SK-N-SH (cell line): ENCODE results near the gene ATP6V0E2. TPM values are rescaled to one million over a fixed set of nuclear protein-coding genes. Genes with fewer than 3 reads are reported as not detected.

Experiments used
- CTCF ChIA-PET: fragments of 300-600, 350-600 bp; formaldehyde crosslinking; extraction: SDS; loops from one replicate; lab custom pipeline; 2021; lab: Yijun Ruan, JAX
- POLR2A ChIA-PET: fragments of 350-600 bp; sonication (Branson Sonifier 250); formaldehyde crosslinking; extraction: SDS; loops from one replicate; lab custom pipeline; 2020; ENCODE audit warnings: antibody characterized with exemption, inconsistent platforms; lab: Yijun Ruan, JAX
- DNase-seq: peaks from one replicate; pipeline ENCODE4 v3.0.0; 2012
- H2AFZ ChIP-seq: fragments of 200-600 bp; sonication (generic); 2 replicates; pipeline ENCODE4 v1.8.1; 2016; ENCODE audit warnings: antibody characterized with exemption, mild to moderate bottlenecking, low read depth
- H3F3A ChIP-seq: fragments of 200-600 bp; sonication (generic); replicated peaks from 2 replicates; pipeline ENCODE3; 2016; ENCODE audit warnings: antibody characterized with exemption, mild to moderate bottlenecking; ENCODE audit not compliant: insufficient read depth
- H3K27ac ChIP-seq, 2 experiments: fragments of 200-500 bp in 1 of 2; fragments of 200-600 bp in 1 of 2; sonication (Bioruptor generic) in 1 of 2; sonication (generic), shearing (Covaris generic) in 1 of 2; 2 replicates each; pipeline versions ENCODE4 v1.5.1 to v1.6.1; 2014 to 2016; ENCODE audit warnings: low read depth in 2 of 2, inconsistent platforms in 1 of 2, low read length in 1 of 2, mild to moderate bottlenecking in 1 of 2, mixed read lengths in 1 of 2
- H3K27me3 ChIP-seq: fragments of 200-600 bp; sonication (generic), shearing (Covaris generic); 2 replicates; pipeline ENCODE4 v1.6.1; 2016; ENCODE audit warnings: mixed run types; ENCODE audit not compliant: insufficient read depth
- H3K36me3 ChIP-seq, 2 experiments: fragments of 200-500 bp in 1 of 2; fragments of 200-600 bp in 1 of 2; sonication (Bioruptor generic) in 1 of 2; sonication (generic) in 1 of 2; replicated peaks in 1 of 2; 2 replicates each; pipeline versions ENCODE3 to v1.5.1; 2014 to 2016; ENCODE audit warnings: low read length in 1 of 2, mild to moderate bottlenecking in 1 of 2; ENCODE audit not compliant: insufficient read depth in 2 of 2, control insufficient read depth in 1 of 2
- H3K4me1 ChIP-seq, 2 experiments: fragments of 200-500 bp in 1 of 2; fragments of 200-600 bp in 1 of 2; sonication (Bioruptor generic) in 1 of 2; sonication (generic), shearing (Covaris generic) in 1 of 2; 2 replicates each; pipeline versions ENCODE4 v1.5.1 to v1.6.1; 2014 to 2016; ENCODE audit warnings: low read depth in 1 of 2, low read length in 1 of 2, mixed run types in 1 of 2; ENCODE audit not compliant: insufficient read depth in 2 of 2, control insufficient read depth in 1 of 2
- H3K4me2 ChIP-seq: fragments of 200-600 bp; sonication (generic), shearing (Covaris generic); 2 replicates; pipeline ENCODE4 v1.6.1; 2017; ENCODE audit warnings: mixed run types
- H3K4me3 ChIP-seq, 2 experiments: fragments of 200-500 bp in 1 of 2; fragments of 200-600 bp in 1 of 2; sonication (Bioruptor generic) in 1 of 2; sonication (generic), shearing (Covaris generic) in 1 of 2; 2 replicates each; pipeline versions ENCODE4 v1.5.1 to v1.8.1; 2014 to 2016; ENCODE audit warnings: low read depth in 2 of 2, inconsistent platforms in 1 of 2, low read length in 1 of 2, mild to moderate bottlenecking in 1 of 2, mixed read lengths in 1 of 2, moderate library complexity in 1 of 2
- H3K79me2 ChIP-seq: fragments of 200-600 bp; sonication (generic); 2 replicates; pipeline ENCODE4 v1.8.1; 2017; ENCODE audit warnings: mild to moderate bottlenecking; ENCODE audit not compliant: insufficient read depth
- H3K9ac ChIP-seq: fragments of 200-600 bp; sonication (generic); 2 replicates; pipeline ENCODE4 v1.6.1; 2017; ENCODE audit warnings: mixed run types
- H3K9me2 ChIP-seq: fragments of 200-600 bp; sonication (generic); 2 replicates; pipeline ENCODE4 v1.6.1; 2017; ENCODE audit warnings: mixed run types
- H3K9me3 ChIP-seq: fragments of 200-600 bp; sonication (generic); 2 replicates; pipeline ENCODE4 v1.6.1; 2017; ENCODE audit warnings: mixed run types, mild to moderate bottlenecking, moderate library complexity
- H4K20me1 ChIP-seq: fragments of 200-600 bp; sonication (generic); 2 replicates; pipeline ENCODE4 v1.6.1; 2017; ENCODE audit warnings: mild to moderate bottlenecking, mixed run types; ENCODE audit not compliant: insufficient read depth
- GABPA ChIP-seq: IDR thresholded peaks from 2 replicates; pipeline ENCODE4 v1.4.0; 2012; ENCODE audit warnings: low read depth, mild to moderate bottlenecking
- GATA2 ChIP-seq: sonication (generic); formaldehyde crosslinking; IDR thresholded peaks from 2 replicates; pipeline ENCODE4 v1.5.0; 2020; ENCODE audit warnings: mild to moderate bottlenecking, missing genetic modification reagents
- IRF3 ChIP-seq: fragments of 150-350 bp; IDR thresholded peaks from 2 replicates; pipeline ENCODE4 v1.6.1; 2016; ENCODE audit warnings: mild to moderate bottlenecking, low read depth, low read length
- NFIC ChIP-seq: IDR thresholded peaks from 2 replicates; pipeline ENCODE4 v1.4.0; 2012; ENCODE audit warnings: borderline replicate concordance
- RCOR1 ChIP-seq: fragments of 150-350 bp; IDR thresholded peaks from 2 replicates; pipeline ENCODE4 v1.6.1; 2017; ENCODE audit warnings: antibody characterized with exemption, low read length
- SIN3A ChIP-seq: IDR thresholded peaks from 2 replicates; pipeline ENCODE4 v1.6.1; 2012; ENCODE audit warnings: low read depth, mild to moderate bottlenecking, low read length, moderate library complexity, borderline replicate concordance
- TAF1 ChIP-seq: IDR thresholded peaks from 2 replicates; pipeline ENCODE4 v1.6.1; 2012; ENCODE audit warnings: low read depth, mild to moderate bottlenecking, low read length, moderate library complexity, borderline replicate concordance
- TCF12 ChIP-seq: IDR thresholded peaks from 2 replicates; pipeline ENCODE4 v1.4.0; 2012
- USF1 ChIP-seq: IDR thresholded peaks from 2 replicates; pipeline ENCODE4 v1.4.0; 2012; ENCODE audit warnings: low read depth, borderline replicate concordance
- ZBTB33 ChIP-seq: IDR thresholded peaks from 2 replicates; pipeline ENCODE4 v1.4.0; 2012; ENCODE audit warnings: low read depth, borderline replicate concordance
- WGBS: methylation state at CpG from one replicate; pipeline ENCODE4 v1.1.6; 2017; ENCODE audit warnings: low lambda C conversion rate; 5-methylcytosine and 5-hydroxymethylcytosine counted together
- polyA plus RNA-seq, 3 experiments: library from polyadenylated mRNA; depleted of rRNA; stranded (reverse); fragments of >200 nt; gene quantifications; 2 replicates each; pipeline ENCODE4 v1.2.3, GENCODE V29; 2012
- TF ChIP-seq, protein P1 (sequence below): IDR thresholded peaks from 2 replicates; pipeline ENCODE4 v1.4.0; 2012; ENCODE audit warnings: low read depth

ATP6V0E2 gene
- polyA plus RNA-seq, 1 of the 3 experiments (the other 2 are of a cell fraction), result 49.6 TPM

GRCh38 chr7:149875396-149875795 is 1.6 kb downstream of the ATP6V0E2 start:
- Histone ChIP-seq H3K27me3 (no peaks in the 10 kb centered on the region), H2AFZ (no peak overlapping the region), H3K27ac (no peak overlapping the region), H3K9me2 (no peaks in the 10 kb centered on the region), H4K20me1 (no peaks in the 10 kb centered on the region), H3K4me2 (no peak overlapping the region), H3K9ac (no peak overlapping the region), H3K4me1 (peaks cover 0 to 21% of the 10 kb centered on the region in 2 experiments; a peak in 2 of 4 replicates), H3K4me3 (no peak overlapping the region), H3K79me2 (no peaks in the 10 kb centered on the region), H3K9me3 (no peaks in the 10 kb centered on the region), H3K36me3 (peaks cover 0 to 6% of the 10 kb centered on the region in 2 experiments), H3F3A (peaks cover 12% of the 10 kb centered on the region)
- TF ChIP-seq NFIC (no peak), TCF12 (no peak), TAF1 (no peak), ZBTB33 (no peak)
- no peak for DNase-seq
- CTCF ChIA-PET, result interaction anchor here (2.5 to 4.0 kb wide), 2 partner anchors 8 to 69 kb away, joined by 17 to 18 read pairs; no protein-coding TSS in a partner anchor
- 94% methylated on average over 4 of the region's 4 CpGs for WGBS
- POLR2A ChIA-PET, result interaction anchor here (1.4 kb wide), 1 partner anchor 9 kb away, joined by 4 read pairs; no protein-coding TSS in a partner anchor

DNA sequence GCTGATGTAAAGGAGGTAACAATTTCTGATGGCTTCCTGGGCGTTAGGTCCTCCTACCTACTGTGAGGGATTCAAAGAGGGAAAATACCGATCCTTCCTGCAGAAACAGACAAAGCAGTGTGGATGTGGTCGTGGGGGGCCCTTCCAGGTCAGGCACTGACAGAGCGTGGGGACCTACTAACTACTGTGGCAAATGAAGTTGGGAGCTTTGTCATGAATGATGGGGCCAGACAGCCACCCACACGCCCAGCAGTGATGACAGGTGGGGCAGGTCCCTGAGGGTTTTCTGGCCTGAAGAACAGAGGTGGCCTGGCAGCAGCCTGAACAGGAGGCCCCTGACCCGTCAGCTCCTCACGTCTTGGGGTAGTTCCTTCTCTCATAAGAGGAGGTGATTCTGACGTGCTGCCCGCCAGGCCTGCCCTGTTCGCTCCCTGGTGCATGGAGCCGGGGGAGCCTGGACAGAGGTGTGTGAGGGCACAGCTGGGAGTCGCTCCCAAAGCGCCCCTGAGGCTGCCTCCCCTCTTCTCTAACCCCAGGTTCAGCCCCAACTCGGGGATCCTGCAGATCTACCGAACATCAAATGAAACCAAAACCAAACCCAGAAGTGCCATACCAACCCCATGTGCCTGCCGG is 4.2 kb downstream of the ATP6V0E2 start:
- Histone ChIP-seq H3K79me2 (no peaks in the 10 kb centered on the region), H3K27me3 (no peaks in the 10 kb centered on the region), H4K20me1 (no peaks in the 10 kb centered on the region), H3K4me1 (peaks cover 0 to 12% of the 10 kb centered on the region in 2 experiments; a peak in 2 of 4 replicates), H3K27ac (no peak overlapping the region)
- no peak for DNase-seq
- CTCF ChIA-PET, result interaction anchor here (4.0 kb wide), 1 partner anchor 71 kb away, joined by 18 read pairs; no protein-coding TSS in a partner anchor
- POLR2A ChIA-PET, result no interaction called here
- TF ChIP-seq SIN3A, result no peak
- TF ChIP-seq GABPA, result no peak
- TF ChIP-seq RCOR1, result no peak
- no peak for TF ChIP-seq GATA2 (CRISPR knock-in tag)
- no peak for TF ChIP-seq IRF3
- TF ChIP-seq USF1, result no peak
- TF ChIP-seq, protein P1, sequence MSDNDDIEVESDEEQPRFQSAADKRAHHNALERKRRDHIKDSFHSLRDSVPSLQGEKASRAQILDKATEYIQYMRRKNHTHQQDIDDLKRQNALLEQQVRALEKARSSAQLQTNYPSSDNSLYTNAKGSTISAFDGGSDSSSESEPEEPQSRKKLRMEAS, result no peak
- no peak for TF ChIP-seq ZBTB33
- TF ChIP-seq, all 33 proteins: peak for 0
- Histone ChIP-seq H3F3A (peaks cover 3% of the 10 kb centered on the region), H2AFZ (no peak overlapping the region), H3K9me2 (no peaks in the 10 kb centered on the region), H3K36me3 (peaks cover 0 to 7% of the 10 kb centered on the region in 2 experiments), H3K9me3 (no peaks in the 10 kb centered on the region), H3K4me2 (no peak overlapping the region), H3K9ac (no peak overlapping the region), H3K4me3 (no peak overlapping the region)
- WGBS, result 68% methylated on average over 8 of the region's 16 CpGs
